IPS-18c (cell line): ENCODE data around the gene PTN.

Experiments used
- H3K4me3 ChIP-seq: 2 replicates; pipeline ENCODE4 v1.7.0; 2013; ENCODE audit warnings: low read depth, mild to moderate bottlenecking, low read length, moderate library complexity; ENCODE audit not compliant: insufficient read depth
- H3K9me3 ChIP-seq: one replicate; pipeline ENCODE4 v1.6.1; 2013; ENCODE audit warnings: mild to moderate bottlenecking, low read length, moderate library complexity; ENCODE audit not compliant: control insufficient read depth, insufficient read depth

Gene PTN

GRCh38 chr7:137343281-137343841 is at the start of gene PTN:
TSS of gene PTN (minus strand) at chr7:137343733. CDS start at chr7:137254973, 88,760 bp downstream.
- peak within 1 kb of the TSS; percentile 57 for H3K4me3 ChIP-seq

DNA sequence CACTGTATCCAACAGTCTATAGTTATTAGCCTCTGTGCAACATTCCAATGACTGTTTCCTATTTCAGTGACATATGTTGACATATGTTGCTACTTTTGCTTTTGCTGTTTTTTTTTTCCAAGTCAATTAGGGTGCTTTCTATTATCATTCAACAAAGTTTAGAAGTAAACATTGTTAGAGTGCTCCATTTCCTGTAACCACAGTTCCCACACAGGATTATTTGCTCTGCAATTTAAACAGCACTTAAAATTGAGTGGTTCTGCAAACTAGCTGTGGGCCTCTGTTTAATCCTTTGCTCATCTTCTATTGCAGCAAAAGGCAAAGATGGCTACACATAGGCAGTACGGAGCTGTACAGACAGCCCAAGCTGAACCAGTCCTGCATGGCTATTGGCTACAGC is 46.5 kb upstream of the PTN start:
- Histone ChIP-seq H3K9me3 (no peaks in the 10 kb centered on the region), H3K4me3 (no peak overlapping the region)

More at GRCh38 chr7:137343281-137343841, at the start of gene PTN:
- no peaks in the 10 kb centered on the region for H3K9me3 ChIP-seq

DNA sequence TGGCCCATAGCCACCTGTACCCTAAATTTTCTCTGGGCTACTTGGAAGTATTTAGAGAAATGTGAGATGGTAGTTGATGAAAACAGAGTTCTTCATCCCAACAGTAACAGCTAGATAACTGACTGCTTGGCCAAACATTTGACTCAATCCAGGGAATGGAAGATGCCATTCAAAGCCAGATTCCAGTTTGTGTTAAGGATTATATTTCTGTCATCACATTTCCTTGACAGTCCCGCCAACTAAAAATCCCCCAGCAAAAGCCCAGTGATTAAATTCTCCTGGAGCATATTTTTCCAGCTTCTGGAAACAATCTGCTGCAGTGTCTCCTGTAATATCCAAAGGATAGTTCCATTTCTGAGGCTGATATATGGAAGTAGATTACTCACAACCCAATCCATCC is 45.4 kb upstream of the PTN start:
- H3K4me3 ChIP-seq: no peak overlapping the region
- H3K9me3 ChIP-seq: no peaks in the 10 kb centered on the region

DNA sequence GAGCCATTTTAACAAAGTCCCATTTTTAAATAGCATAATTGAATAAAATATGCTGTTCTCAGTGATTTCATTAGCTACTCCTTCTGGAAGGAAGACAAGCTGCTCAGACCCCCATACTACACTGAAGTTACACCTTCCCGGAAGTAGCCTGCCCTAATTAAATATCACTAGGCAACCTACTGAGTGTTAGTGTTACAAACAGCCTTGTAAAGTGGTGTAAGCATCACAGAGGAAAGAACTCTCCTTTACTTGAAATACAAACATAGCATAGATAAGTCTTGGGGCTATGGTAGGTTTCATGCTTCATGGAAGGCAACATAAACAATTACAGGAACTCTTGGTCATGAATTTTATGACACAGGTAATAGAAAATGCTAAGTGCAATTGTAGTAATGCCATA is 43.4 kb upstream of the PTN start:
- H3K9me3 ChIP-seq: no peaks in the 10 kb centered on the region
- H3K4me3 ChIP-seq: no peak overlapping the region

DNA sequence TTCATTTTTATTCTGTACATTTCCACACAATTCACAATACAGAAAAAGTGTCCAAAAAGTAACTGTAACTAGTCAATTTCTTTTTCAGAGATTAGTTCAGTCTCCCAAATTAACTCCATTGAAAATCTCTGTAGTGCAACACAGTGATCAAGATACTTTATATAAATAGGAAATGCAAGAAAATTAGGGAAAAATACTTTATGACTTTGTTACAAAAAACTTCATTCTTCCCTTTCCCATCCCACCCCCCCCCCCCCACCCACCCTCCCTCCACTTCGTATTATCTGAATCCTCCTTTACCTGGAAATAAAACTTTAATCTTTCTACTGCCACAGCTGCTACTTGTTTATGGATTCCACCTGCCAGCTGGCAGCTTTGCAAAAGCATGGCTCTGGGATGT is 37.5 kb upstream of the PTN start:
- Histone ChIP-seq H3K4me3 (no peak overlapping the region), H3K9me3 (no peaks in the 10 kb centered on the region)

DNA sequence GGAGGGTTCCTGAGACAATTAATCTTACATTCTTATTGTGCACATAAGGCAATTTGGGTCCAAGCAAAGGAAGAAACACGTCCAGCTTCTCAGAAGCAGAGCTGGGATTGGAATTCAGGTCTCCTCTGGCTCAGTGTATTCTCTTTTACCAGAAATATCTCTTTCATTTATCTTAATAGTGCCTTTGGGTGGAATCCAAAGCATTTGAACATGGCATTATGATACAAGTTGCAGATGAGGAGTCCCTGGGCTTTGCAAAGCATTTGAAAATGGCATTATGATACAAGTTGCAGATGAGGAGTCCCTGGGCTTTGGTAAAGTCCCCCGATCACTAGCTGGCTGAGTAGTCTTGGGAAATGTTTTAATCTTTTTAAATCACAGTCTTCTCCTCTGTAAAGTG is 30.0 kb upstream of the PTN start:
- Histone ChIP-seq H3K4me3 (no peak overlapping the region), H3K9me3 (no peaks in the 10 kb centered on the region)

GRCh38 chr7:137371616-137372015 is 28.1 kb upstream of the PTN start:
- Histone ChIP-seq H3K4me3 (no peak overlapping the region), H3K9me3 (no peaks in the 10 kb centered on the region)

DNA sequence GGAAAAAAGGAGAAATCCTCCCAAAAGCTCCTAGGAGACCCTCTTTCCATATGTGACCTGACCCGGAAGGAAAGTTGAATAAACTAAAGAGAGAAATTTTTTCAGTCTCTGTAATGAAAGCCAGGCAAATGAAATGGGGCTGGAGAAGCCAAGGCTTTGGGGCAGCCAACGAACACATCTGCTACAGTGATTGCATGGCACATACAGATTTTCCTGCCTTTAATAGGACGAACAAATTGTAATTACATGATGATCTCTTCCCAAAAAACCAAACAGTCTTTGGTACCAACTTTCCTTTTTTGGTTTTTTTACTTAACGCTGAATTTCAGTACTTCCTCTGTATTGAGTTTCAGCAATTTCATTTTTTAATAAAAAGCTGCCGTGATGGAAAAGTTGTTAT is 23.5 kb upstream of the PTN start:
- H3K9me3 ChIP-seq: peaks cover 3% of the 10 kb centered on the region
- H3K4me3 ChIP-seq: no peak overlapping the region

GRCh38 chr7:137363683-137364082 is 20.1 kb upstream of the PTN start:
- H3K4me3 ChIP-seq: no peak overlapping the region
- peaks cover 3% of the 10 kb centered on the region for H3K9me3 ChIP-seq

DNA sequence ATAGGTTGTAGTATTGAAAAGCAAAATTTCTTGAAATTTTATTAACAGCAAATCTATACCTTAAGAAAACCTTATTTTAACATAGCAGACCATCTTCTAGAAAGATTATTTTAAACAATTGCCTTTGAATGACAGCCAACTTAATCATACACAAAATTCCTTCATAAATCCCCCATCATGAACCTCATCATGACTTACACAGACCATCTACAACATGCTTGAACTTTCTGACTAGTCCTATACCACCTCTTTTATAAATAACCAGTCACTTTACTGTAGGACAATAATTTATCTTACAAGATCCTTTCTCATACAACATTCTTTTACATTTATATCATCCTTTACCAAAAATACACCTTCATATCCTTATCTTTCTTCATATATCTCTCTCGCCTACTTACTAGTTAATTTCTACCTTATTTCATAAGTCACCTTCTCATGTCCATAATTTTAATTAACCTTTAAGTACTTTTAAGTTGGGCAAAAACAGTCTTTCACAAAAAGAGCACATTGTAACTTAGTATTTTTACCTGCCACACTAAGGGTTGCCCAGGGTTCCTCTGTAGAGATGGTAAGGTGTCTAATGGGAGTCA is 16.6 kb upstream of the PTN start:
- H3K9me3 ChIP-seq: peaks cover 3% of the 10 kb centered on the region
- H3K4me3 ChIP-seq: no peak overlapping the region

- Histone ChIP-seq H3K4me3 (no peak overlapping the region), H3K9me3 (no peaks in the 10 kb centered on the region)
These were observed 11.4 kb upstream of the PTN start for GRCh38 chr7:137354961-137355360.

- no peak overlapping the region for H3K4me3 ChIP-seq
These were observed 10.9 kb upstream of the PTN start for GRCh38 chr7:137354396-137354795.

GRCh38 chr7:137351941-137352340 is 8.4 kb upstream of the PTN start:
- H3K4me3 ChIP-seq: no peak overlapping the region
- no peaks in the 10 kb centered on the region for H3K9me3 ChIP-seq

More at GRCh38 chr7:137354396-137354795, 10.9 kb upstream of the PTN start:
- H3K9me3 ChIP-seq: no peaks in the 10 kb centered on the region

DNA sequence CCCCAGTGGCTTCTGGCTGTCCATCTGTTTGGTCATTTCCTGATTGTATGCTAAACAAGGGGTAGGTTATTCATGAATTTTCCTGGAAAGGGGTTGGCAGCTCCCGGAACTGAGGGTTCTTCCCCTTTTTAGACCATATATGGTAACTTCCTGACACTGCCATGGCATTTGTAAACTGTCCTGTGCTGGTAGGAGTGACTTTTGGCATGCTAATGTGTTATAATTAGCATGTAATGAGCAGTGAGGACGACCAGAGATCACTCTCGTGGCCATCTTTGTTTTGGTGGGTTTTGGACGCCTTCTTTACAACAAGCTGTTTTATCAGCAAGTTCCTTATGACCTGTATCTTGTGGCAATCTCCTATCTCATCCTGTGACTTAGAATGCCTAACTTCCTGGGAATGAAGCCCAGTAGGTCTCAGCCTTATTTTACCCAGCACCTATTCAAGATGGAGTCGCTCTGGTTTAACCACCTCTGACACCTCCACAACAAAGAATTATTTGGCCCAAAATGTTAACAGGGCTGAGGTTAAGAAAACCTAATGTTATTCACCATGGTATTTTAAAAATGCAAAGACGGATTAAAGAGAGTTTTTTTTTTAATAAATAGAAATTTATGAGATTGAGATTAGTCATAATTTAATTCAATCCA is 2.4 kb upstream of the PTN start:
- H3K9me3 ChIP-seq: no peaks in the 10 kb centered on the region
- no peak overlapping the region for H3K4me3 ChIP-seq

DNA sequence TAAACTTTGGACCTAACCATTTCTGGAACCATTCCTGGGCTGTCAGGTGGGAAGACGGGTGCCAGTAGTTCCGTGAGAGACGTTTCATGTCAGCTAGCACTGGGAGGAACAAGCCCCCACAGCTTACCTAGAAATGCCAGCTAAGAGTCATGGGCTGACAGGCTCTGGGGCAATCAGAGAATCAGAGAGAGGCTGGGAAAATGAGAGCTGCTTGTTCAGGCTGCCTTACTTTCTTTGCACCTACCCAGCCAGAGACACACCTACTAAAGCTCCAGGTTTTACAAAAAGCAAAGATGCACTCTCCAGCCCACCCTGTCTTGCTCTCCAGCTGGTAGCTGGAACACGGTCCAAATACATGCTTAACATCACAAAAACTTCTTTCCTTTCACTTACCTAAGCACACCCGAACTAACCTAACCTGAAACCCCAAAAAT is 688 bp downstream of the PTN start:
- no peaks in the 10 kb centered on the region for H3K9me3 ChIP-seq
- H3K4me3 ChIP-seq: peak overlapping the region; percentile 57; the same call in 1 of the 2 replicates

DNA sequence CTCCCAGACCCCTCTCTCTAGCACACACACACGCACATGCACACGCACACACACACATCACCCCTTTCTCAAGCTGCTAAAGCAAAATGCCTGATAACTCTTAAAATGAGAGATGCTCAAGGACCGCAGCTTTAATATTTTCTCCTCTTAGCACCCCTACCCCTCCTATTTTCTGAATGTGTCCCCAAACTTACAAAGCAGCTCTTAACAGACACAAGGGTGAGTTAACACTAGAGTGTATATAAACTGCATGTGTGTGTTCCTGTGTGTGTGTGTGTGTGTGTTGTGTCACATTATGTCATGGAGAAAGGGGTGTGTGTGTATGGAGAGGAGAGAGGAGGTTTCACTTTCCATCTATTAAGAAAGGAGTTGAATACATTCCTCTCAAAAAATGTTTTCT is 1.3 kb downstream of the PTN start:
- Histone ChIP-seq H3K9me3 (no peaks in the 10 kb centered on the region), H3K4me3 (no peak overlapping the region; the same call in 1 of the 2 replicates)

GRCh38 chr7:137337902-137338301 is 5.6 kb downstream of the PTN start:
- Histone ChIP-seq H3K9me3 (no peaks in the 10 kb centered on the region), H3K4me3 (no peak overlapping the region)

DNA sequence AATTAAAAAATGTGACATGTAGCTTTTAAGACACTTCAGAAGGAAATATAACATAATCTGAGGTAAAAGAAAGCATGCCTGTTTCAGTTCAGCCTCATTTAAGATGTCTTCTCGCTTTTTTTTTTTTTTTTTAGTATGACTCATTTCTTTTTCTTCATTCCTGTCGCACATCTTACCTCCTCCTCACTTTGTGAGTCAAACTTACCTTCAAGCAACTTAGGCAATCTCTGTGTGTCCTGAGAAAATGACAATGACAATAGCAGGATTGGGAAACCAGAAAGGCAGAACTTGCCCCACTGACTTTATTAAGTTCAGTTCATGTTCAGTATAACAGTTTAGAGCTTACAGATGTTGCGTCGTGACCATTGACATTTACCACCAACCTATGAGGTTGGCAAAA is 7.7 kb downstream of the PTN start:
- Histone ChIP-seq H3K9me3 (no peaks in the 10 kb centered on the region), H3K4me3 (no peak overlapping the region)
